HG03060 (cell line): Measurements from ENCODE around the gene GPR25.

ENCODE experiments used
- ATAC-seq: cut with Tn5 transposase; IDR thresholded peaks from one replicate; pipeline ENCODE4 v1.9.1; 2021; ENCODE audit warnings: low read depth, moderate number of reproducible peaks; ENCODE audit not compliant: unreplicated experiment

Gene GPR25

DNA sequence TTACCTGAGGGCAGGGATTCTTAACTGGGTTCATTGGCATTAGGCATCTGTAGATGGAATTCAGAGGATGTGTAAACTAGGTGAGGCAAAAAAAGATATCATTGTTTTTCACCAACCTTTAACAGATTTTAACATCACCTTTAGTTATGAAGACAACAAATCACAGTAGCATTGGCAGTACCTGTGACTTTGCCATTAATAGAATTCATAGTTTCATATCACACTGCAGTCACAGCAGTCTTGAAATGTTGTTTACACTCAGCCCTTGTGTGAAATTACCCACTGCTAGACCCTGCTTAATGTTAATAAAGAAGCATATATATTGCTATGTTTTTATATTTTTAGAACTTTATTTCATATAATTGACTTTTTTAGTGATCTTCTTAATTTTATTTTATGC lies 20.2 kb downstream of the GPR25 start:
- no peak for ATAC-seq

- no peak for ATAC-seq
Measured at GRCh38 chr1:200893411-200893901, 20.7 kb downstream of the GPR25 start.

- no peak for ATAC-seq
Measured at GRCh38 chr1:200894712-200895442, 22.1 kb downstream of the GPR25 start, which contains the start of gene INAVA. Gene INAVA (plus strand): TSS chr1:200894900. CDS start chr1:200898401, 3,501 bp downstream.

DNA sequence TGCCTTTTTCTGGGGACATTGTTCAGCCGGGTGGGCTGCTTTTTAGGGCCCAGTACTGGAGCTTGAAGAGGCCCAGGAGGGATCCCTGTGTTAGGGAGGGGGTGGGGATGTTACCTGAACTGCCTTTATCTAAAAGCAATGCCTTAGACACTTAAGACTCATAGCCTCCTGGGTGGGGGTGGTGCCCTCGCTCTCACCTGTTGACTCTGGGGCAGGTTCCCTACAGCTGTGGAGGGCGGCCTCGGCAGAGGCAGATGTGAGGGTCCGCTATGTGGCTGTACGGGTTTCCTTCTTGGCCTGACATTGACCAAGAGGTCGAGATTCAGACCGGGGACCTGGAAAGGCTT lies 22.6 kb downstream of the GPR25 start:
- ATAC-seq: no peak

DNA sequence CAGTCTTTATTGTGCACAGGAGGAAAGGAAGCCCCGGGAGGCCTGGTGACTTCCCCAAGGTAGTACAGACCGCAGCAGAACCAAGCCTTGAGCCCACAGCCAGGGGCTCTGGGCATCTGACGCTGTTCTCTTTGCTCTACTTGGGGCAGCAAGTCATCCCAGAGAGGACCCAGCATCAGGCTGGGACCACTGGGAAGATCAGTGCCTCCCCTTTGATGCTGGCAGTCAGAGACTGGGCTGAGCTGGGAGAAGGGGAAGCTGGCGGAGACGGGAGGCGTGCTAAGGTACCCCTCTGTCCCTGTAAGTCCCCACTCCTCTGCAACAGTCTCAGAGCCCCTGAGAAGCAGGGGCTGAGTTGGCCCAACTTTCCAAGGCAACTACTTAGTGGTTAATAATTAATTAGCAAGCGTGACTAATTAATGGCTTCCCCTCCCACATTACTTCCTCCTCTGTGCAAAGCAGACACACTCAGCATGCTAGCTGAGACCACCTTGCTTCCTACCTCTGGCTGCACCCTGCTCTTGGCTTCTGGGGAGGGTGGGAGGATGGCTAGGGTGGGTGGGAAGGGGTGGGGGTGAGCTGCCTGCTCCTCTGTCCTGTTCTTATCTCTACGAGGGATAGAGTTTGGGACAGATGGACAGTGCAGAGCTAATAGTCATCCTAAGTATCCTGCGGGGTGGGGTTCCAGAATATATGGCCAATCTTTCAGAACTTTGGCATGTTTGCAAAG lies 23.2 kb downstream of the GPR25 start:
- peak; percentile 66 for ATAC-seq

GRCh38 chr1:200896531-200897196 lies 23.9 kb downstream of the GPR25 start:
- no peak for ATAC-seq

GRCh38 chr1:200897259-200897658 lies 24.5 kb downstream of the GPR25 start:
- no peak for ATAC-seq

- no peak for ATAC-seq
Measured at GRCh38 chr1:200899015-200899386, 26.2 kb downstream of the GPR25 start.

DNA sequence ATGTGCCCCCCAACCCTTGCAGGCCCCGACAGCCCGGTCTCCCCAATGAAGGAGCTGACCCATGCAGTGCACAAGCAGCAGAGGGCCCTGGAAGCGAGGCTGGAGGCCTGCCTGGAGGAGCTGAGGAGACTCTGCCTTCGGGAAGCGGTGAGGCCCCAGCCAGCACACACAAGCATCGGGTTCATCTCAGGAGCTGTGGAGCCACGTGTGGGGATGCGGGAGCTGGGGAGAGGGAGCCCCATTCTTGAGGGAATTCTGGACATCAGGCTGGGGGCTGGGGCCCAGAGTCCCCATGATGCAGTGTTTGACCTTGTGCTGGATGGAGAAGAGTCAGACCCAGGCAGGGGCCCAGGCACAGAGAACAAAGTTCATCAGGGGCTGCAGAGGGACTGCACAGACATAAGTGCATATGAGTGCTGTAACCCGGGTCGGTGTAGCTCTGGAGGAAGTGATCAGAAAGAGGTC lies 26.7 kb downstream of the GPR25 start:
- no peak for ATAC-seq

GRCh38 chr1:200899954-200900867 lies 27.4 kb downstream of the GPR25 start:
- no peak for ATAC-seq

GRCh38 chr1:200900877-200901276 lies 28.1 kb downstream of the GPR25 start:
- no peak for ATAC-seq

- no peak for ATAC-seq
Measured at GRCh38 chr1:200901350-200901749, 28.6 kb downstream of the GPR25 start.

DNA sequence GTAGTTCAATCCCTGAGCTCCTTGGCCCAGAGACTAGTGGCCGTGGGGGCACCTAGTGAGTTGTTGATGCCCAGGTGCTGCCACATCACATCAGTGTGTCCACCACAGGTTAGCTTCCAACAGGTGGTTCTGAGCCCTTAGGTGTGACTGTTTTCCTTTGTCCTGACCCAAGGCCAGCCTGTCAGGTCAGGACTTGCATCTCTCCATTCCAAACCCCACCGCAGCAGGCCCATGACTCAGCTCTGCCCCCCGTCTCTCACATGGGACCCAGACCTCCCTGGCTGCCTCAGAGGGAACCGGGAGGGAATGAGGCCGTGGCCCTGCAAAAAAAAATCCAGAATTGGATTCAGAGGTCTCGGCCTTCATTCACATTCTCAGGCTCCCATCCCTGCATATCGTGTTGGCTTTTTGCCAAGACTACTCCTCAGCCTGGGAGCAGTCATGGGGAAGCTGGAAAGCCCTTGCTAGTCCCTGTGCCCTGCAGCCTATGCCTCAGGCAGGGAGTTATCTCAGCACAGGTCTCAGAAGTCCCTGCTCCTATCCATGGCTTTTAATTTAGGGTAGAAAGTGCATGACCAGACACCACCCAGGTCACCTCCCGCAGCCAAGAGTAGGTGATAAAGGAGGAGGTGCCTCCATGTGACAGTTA lies 29.1 kb downstream of the GPR25 start:
- no peak for ATAC-seq

DNA sequence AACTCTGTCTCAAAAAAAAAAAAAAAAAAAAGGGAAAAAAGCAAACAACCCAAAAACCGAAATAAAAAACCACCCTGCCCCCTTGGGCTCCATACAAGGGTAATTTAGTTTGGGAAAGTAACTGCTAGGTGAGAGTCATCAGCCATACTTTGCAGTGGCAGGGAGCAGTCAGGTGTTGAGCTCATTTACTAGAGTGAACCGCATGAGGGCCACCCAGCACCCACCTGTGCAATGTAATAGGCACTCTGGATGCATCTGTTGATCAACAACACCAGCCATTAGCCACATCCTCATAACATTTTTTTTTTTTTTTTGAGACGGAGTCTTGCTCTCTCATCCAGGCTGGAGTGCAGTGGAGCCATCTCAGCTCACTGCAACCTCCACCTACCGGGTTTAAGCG lies 31.0 kb downstream of the GPR25 start:
- no peak for ATAC-seq

DNA sequence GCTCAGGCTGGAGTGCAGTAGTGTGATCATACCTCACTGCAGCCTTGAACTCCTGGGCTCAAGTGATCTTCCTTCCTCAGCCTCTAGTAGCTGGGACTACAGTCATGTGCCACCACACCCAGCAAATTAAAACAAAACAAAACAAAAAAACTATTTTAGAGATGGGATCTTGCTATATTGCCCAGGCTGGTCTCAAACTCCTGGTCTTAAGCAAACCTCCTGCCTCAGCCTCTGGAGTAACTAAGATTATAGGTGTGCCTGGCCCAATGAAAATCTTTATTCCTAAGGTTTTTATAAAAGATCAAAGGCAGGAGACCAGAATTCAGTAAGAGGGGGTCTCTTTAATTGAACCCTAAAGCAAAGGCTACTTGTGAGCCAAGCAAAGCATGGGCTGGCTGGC lies 32.0 kb downstream of the GPR25 start:
- no peak for ATAC-seq

GRCh38 chr1:200905411-200906052 lies 32.8 kb downstream of the GPR25 start:
- ATAC-seq: peak; percentile 36

- ATAC-seq: no peak
Measured at GRCh38 chr1:200906491-200906890, 33.7 kb downstream of the GPR25 start.

GRCh38 chr1:200907611-200908097 lies 34.9 kb downstream of the GPR25 start:
- peak; percentile 50 for ATAC-seq

GRCh38 chr1:200908191-200908868 lies 35.5 kb downstream of the GPR25 start:
- ATAC-seq: no peak
